HepG2 (cell line): ENCODE measurements around the gene RNFT1.

ENCODE experiments used
- SNAPC5 ChIP-seq: sonication (generic); formaldehyde crosslinking; IDR thresholded peaks from 2 replicates; pipeline ENCODE4 v1.8.1; 2023; ENCODE audit warnings: mild to moderate bottlenecking, missing genetic modification reagents, borderline replicate concordance
- TCF12 ChIP-seq, 2 experiments: fragments of 450-650 bp in 1 of 2; sonication (generic) in 1 of 2; formaldehyde crosslinking in 1 of 2; IDR thresholded peaks; 2 replicates each; pipeline versions ENCODE4 v1.6.1 to v1.8.0; 2017 to 2022; ENCODE audit warnings: antibody characterized with exemption in 1 of 2, mild to moderate bottlenecking in 1 of 2, missing genetic modification reagents in 1 of 2, moderate library complexity in 1 of 2
- ZNF879 ChIP-seq: sonication (generic); formaldehyde crosslinking; IDR thresholded peaks from 2 replicates; pipeline ENCODE4 v1.8.1; 2023; ENCODE audit warnings: missing genetic modification reagents
- TF ChIP-seq, protein P1 (sequence below): sonication (generic); formaldehyde crosslinking; IDR thresholded peaks from 2 replicates; pipeline ENCODE4 v1.4.0; 2020; ENCODE audit warnings: mild to moderate bottlenecking, missing genetic modification reagents
- TF ChIP-seq, protein P2 (sequence below): sonication (generic); formaldehyde crosslinking; IDR thresholded peaks from 2 replicates; pipeline ENCODE4 v1.4.0; 2020; ENCODE audit warnings: missing genetic modification reagents

GRCh38 chr17:60006160-60006559 is 41.6 kb upstream of the RNFT1 start:
- TF ChIP-seq, protein P1, sequence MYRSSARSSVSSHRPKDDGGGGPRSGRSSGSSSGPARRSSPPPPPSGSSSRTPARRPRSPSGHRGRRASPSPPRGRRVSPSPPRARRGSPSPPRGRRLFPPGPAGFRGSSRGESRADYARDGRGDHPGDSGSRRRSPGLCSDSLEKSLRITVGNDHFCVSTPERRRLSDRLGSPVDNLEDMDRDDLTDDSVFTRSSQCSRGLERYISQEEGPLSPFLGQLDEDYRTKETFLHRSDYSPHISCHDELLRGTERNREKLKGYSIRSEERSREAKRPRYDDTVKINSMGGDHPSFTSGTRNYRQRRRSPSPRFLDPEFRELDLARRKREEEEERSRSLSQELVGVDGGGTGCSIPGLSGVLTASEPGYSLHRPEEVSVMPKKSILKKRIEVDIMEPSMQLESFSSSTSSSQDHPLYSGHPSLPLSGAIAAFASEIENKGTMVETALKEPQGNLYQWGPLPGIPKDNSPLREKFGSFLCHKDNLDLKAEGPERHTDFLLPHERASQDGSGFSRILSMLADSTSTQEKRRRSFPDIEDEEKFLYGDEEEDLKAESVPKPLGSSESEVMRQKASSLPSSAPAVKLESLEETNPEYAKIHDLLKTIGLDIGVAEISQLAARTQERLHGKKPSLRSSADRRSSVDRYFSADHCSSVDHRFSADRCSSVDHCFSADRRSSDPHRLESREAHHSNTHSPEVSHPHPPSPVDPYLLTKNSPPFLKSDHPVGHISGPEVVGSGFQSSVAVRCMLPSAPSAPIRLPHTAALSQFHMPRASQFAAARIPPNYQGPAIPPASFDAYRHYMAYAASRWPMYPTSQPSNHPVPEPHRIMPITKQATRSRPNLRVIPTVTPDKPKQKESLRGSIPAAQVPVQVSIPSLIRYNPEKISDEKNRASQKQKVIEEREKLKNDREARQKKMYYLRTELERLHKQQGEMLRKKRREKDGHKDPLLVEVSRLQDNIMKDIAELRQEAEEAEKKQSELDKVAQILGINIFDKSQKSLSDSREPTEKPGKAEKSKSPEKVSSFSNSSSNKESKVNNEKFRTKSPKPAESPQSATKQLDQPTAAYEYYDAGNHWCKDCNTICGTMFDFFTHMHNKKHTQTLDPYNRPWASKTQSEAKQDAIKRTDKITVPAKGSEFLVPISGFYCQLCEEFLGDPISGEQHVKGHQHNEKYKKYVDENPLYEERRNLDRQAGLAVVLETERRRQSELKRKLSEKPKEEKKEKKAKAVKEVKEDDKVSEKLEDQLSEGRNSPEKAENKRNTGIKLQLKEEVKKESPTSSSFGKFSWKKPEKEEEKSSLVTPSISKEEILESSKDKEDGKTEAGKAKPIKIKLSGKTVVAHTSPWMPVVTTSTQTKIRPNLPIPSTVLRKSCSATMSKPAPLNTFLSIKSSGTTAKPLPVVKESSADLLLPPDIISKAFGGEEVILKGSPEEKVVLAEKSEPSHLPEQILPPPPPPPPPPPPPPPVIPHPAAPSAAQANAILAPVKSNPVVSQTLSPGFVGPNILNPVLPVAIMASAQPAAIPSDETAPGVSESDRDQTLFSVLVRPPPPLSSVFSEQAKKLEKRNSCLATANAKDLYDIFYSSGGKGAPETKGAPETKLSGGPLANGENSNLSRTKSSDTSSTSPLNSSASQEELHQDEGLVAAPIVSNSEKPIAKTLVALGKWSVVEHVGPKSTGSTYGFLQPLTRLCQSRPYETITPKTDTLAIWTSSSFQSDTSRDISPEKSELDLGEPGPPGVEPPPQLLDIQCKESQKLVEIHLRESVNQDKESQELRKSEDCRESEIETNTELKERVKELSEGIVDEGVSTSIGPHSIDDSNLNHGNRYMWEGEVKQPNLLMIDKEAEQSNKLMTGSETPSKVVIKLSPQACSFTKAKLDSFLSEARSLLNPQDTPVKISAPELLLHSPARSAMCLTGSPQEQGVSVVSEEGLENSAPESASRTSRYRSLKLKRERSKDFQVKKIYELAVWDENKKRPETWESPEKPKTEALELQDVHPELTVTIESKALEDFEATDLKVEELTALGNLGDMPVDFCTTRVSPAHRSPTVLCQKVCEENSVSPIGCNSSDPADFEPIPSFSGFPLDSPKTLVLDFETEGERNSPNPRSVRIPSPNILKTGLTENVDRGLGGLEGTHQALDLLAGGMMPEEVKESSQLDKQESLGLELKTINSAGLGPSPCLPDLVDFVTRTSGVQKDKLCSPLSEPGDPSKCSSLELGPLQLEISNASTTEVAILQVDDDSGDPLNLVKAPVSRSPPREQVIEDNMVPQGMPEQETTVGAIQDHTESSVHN = no peak
- TF ChIP-seq, protein P2, sequence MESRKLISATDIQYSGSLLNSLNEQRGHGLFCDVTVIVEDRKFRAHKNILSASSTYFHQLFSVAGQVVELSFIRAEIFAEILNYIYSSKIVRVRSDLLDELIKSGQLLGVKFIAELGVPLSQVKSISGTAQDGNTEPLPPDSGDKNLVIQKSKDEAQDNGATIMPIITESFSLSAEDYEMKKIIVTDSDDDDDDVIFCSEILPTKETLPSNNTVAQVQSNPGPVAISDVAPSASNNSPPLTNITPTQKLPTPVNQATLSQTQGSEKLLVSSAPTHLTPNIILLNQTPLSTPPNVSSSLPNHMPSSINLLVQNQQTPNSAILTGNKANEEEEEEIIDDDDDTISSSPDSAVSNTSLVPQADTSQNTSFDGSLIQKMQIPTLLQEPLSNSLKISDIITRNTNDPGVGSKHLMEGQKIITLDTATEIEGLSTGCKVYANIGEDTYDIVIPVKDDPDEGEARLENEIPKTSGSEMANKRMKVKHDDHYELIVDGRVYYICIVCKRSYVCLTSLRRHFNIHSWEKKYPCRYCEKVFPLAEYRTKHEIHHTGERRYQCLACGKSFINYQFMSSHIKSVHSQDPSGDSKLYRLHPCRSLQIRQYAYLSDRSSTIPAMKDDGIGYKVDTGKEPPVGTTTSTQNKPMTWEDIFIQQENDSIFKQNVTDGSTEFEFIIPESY = no peak
- TF ChIP-seq ZNF879 (CRISPR knock-in tag) (no peak), TCF12 (IDR thresholded peaks at IDR 0.05) (no peak), TCF12 (CRISPR knock-in tag; IDR thresholded peaks at IDR 0.05) (no peak), SNAPC5 (CRISPR knock-in tag) (no peak)
